Body of pancreas (tissue), 4 donors: ENCODE data around the gene ANAPC10.

Experiments used
- CTCF ChIP-seq, 7 experiments: fragments of 450-650 bp in 4 of 7; fragments of 200-600 bp in 3 of 7; sonication (generic) in 3 of 7; IDR thresholded peaks; one replicate each; pipeline ENCODE4 v1.5.1; 2016 to 2019; ENCODE audit warnings: antibody characterized with exemption in 7 of 7
- POLR2A ChIP-seq, 3 donors: fragments of 450-650 bp; IDR thresholded peaks; one replicate each; pipeline ENCODE4 v1.6.1; 2016; ENCODE audit warnings: antibody characterized with exemption in 3 of 3, mild to moderate bottlenecking in 2 of 3

- TF ChIP-seq CTCF (IDR thresholded peaks at IDR 0.05), result no peak
- TF ChIP-seq POLR2A (IDR thresholded peaks at IDR 0.05), result no peak
These were observed 96.4 kb downstream of the ANAPC10 start for GRCh38 chr4:145001635-145002034.
